ENCODE measurements around the gene GJD4.
A peak's percentile ranks its signal among the peaks of the same experiment; 100 is the strongest.

GJD4 gene

GRCh38 chr10:35569836-35570235, 35.3 kb upstream of the GJD4 start:
- TF ChIP-seq, protein P1, sequence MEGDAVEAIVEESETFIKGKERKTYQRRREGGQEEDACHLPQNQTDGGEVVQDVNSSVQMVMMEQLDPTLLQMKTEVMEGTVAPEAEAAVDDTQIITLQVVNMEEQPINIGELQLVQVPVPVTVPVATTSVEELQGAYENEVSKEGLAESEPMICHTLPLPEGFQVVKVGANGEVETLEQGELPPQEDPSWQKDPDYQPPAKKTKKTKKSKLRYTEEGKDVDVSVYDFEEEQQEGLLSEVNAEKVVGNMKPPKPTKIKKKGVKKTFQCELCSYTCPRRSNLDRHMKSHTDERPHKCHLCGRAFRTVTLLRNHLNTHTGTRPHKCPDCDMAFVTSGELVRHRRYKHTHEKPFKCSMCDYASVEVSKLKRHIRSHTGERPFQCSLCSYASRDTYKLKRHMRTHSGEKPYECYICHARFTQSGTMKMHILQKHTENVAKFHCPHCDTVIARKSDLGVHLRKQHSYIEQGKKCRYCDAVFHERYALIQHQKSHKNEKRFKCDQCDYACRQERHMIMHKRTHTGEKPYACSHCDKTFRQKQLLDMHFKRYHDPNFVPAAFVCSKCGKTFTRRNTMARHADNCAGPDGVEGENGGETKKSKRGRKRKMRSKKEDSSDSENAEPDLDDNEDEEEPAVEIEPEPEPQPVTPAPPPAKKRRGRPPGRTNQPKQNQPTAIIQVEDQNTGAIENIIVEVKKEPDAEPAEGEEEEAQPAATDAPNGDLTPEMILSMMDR (IDR thresholded peaks at IDR 0.05; ENCODE audit: insufficient read depth, low read depth, low read length, missing control alignments), result no peak
- no peak overlapping the region for H3K4me3 ChIP-seq (ENCODE audit: low read depth, low read length)
- DNase-seq (ENCODE audit: low read depth), result no peak

DNA sequence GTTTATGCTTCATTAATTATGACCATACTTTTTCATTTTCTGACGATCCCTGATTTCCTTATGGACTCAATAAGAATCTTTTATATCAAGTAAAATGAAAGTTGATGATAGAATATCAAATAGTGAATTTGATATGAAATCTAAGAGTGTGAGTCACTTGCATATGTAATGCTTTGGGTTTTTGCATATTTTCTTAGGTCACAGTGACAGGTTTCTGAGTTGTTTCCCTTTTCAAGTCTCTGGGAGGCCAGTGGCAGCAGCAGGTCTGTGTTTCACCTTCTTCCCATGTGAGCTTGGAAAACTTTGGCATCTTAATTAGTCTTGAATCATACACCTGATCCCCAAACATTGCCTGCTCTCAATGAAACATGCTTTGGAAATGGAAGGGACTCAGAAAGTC, 34.7 kb upstream of the GJD4 start:
- TF ChIP-seq, protein P1 (IDR thresholded peaks at IDR 0.05; ENCODE audit: insufficient read depth, low read depth, low read length, missing control alignments), result no peak
- DNase-seq (ENCODE audit: low read depth), result no peak
- H3K4me3 ChIP-seq (ENCODE audit: low read depth, low read length), result no peak overlapping the region

- TF ChIP-seq, protein P1 (IDR thresholded peaks at IDR 0.05; ENCODE audit: insufficient read depth, low read depth, low read length, missing control alignments), result no peak
- no peak for DNase-seq (ENCODE audit: low read depth)
- H3K4me3 ChIP-seq (ENCODE audit: low read depth, low read length), result no peak overlapping the region
Measured at GRCh38 chr10:35572583-35572982, 32.6 kb upstream of the GJD4 start.

- no peak overlapping the region for H3K4me3 ChIP-seq (ENCODE audit: low read depth, low read length)
- no peak for DNase-seq (ENCODE audit: low read depth)
- TF ChIP-seq, protein P1 (IDR thresholded peaks at IDR 0.05; ENCODE audit: insufficient read depth, low read depth, low read length, missing control alignments), result no peak
Measured at GRCh38 chr10:35573796-35574195, 31.3 kb upstream of the GJD4 start.

DNA sequence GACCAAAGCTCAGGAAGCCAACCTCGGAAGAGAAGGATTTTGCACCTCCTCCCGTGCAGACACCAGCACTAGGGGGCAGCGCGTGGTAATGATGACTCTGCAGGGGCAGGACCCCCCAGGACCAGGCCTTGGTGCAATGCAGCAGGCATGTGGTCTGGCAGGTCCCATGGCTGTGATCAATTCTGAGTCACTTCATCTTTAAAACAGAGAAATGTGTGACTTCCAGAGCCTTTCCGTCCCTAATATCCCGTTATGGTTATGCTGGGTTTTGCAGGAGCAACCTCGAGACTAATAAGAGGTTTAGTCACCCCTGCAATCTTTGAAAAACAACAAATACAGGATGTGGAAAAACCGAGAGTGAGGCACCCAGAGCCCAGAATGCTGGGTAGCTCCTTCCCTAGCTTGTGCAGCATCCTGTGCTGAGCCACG, 30.2 kb upstream of the GJD4 start:
- no peak overlapping the region for H3K4me3 ChIP-seq (ENCODE audit: low read depth, low read length)
- DNase-seq (ENCODE audit: low read depth), result no peak

GRCh38 chr10:35575640-35576039, 29.5 kb upstream of the GJD4 start:
- TF ChIP-seq, protein P1 (IDR thresholded peaks at IDR 0.05; ENCODE audit: insufficient read depth, low read depth, low read length, missing control alignments), result no peak
- no peak for DNase-seq (ENCODE audit: low read depth)
- no peak overlapping the region for H3K4me3 ChIP-seq (ENCODE audit: low read depth, low read length)

More for the DNA sequence above, 30.2 kb upstream of the GJD4 start:
- TF ChIP-seq, protein P1 (IDR thresholded peaks at IDR 0.05; ENCODE audit: insufficient read depth, low read depth, low read length, missing control alignments), result peak; percentile 5

DNA sequence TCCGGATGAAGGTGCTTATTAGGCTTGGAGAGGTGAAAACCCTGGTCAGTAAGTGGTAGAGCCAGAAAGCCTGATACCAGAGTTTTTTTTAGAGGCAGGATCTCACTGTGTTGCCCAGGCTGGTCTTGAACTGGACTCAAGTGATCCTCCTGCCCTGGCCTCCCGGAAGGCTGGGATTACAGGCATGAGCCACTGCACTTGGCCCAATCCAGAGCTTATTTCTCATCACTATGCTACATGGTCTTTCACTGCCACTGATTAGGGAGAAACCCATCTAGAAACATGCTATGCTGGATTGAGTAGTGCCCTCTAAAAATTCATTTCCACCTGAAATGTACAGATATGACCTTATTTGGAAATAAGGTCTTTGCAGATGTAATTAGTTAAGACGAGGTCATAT, 28.4 kb upstream of the GJD4 start:
- TF ChIP-seq, protein P1 (IDR thresholded peaks at IDR 0.05; ENCODE audit: insufficient read depth, low read depth, low read length, missing control alignments), result no peak
- no peak for DNase-seq (ENCODE audit: low read depth)
- H3K4me3 ChIP-seq (ENCODE audit: low read depth, low read length), result no peak overlapping the region
